ENCODE results near the gene KIFC1.
A peak's percentile ranks its signal among the peaks of the same experiment; 100 is the strongest.

The KIFC1 gene

DNA sequence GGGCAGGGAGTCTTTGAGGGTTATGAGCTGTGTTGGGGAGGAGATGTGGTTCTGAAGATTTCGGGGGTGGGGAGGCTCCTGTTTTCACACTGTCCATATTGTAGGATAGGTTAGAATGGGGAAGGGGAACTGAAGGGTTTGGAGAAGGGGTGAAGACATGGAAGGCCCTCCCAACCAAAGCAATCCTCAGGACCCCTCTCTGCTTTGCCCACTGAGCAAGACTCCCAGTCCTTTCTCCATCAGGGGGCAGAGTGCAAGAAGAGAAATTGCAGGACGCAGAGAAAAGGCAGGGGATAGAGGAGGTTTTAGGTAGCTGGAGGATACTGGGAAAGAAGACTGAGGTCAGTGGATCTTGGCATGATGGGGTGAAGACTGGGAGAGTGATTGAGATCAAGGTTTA is 32.2 kb downstream of the KIFC1 start:
- Histone ChIP-seq H3K27me3 (ENCODE audit: insufficient read depth, low read length) (no peaks in the 10 kb centered on the region), H4K20me1 (ENCODE audit: insufficient read depth, low read length) (no peaks in the 10 kb centered on the region), H3K4me2 (ENCODE audit: low read length) (no peak overlapping the region), H3K79me2 (ENCODE audit: insufficient read depth, low read length) (no peaks in the 10 kb centered on the region), H3K4me3 (ENCODE audit: low read depth, low read length, poor library complexity, severe bottlenecking) (no peak overlapping the region), H3F3A (ENCODE audit: insufficient read depth, low read length) (no peaks in the 10 kb centered on the region), H2AFZ (ENCODE audit: low read length) (no peak overlapping the region), H3K9me3 (ENCODE audit: low read length) (no peaks in the 10 kb centered on the region), H3K4me1 (ENCODE audit: insufficient read depth, low read length, severe bottlenecking) (peaks cover 42% of the 10 kb centered on the region), H3K9me2 (ENCODE audit: low read depth, low read length) (no peaks in the 10 kb centered on the region), H3K36me3 (ENCODE audit: insufficient read depth, low read length) (no peaks in the 10 kb centered on the region), H3K9ac (ENCODE audit: low read length) (no peak overlapping the region), H3K27ac (ENCODE audit: low read depth, low read length, poor library complexity, severe bottlenecking) (no peak overlapping the region)
- no peak for TF ChIP-seq CTCF (IDR thresholded peaks at IDR 0.05; ENCODE audit: low read length)
- TF ChIP-seq EZH2 (IDR thresholded peaks at IDR 0.05; ENCODE audit: borderline replicate concordance, low read length), result no peak

DNA sequence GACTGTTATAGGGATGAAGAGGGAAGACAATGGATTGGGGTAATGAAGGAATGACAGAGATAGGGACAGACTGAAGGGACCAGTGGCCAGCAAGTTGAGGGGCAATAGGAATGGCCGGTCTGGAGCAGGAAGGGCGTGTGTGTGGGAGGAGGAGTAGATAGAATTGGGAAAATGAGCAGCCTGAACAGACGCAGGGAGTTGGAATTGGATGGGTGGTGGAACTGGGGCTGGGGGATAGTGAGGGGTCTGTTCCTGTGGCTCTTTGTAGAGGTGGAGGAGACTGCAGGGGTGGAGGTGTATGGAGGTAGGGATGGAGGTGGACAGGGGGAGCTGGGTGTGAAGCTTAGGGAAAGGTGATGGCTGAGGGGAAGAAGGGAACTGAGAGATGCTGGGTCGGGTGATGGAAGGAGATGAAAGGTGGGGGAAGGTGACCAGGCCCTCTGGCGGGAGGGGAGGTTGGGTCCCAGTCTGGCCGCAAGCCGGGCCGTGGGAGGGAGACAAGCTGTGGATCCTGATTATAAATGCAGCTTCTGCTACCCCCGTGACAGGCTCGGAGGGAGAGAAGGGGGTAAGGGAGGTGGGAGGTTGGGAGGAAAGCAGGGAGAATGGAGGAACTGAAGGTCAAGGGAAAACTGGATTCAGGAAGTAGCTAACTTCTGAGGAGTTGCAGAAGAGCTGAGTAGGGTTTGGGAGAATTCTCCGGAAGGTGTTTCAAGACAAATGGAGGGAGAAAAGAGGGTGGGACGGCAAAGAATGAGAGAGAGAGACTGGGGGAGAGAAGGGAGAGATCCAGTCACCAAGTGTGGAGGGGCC is 33.4 kb downstream of the KIFC1 start:
- no peak overlapping the region for H2AFZ ChIP-seq (ENCODE audit: low read length)
- peak overlapping the region; percentile 70 for H3K4me2 ChIP-seq (ENCODE audit: low read length)
- no peaks in the 10 kb centered on the region for H4K20me1 ChIP-seq (ENCODE audit: insufficient read depth, low read length)
- no peaks in the 10 kb centered on the region for H3K9me2 ChIP-seq (ENCODE audit: low read depth, low read length)
- H3K4me1 ChIP-seq (ENCODE audit: insufficient read depth, low read length, severe bottlenecking), result peaks cover 45% of the 10 kb centered on the region
- H3K27me3 ChIP-seq (ENCODE audit: insufficient read depth, low read length), result no peaks in the 10 kb centered on the region
- H3K27ac ChIP-seq (ENCODE audit: low read depth, low read length, poor library complexity, severe bottlenecking), result no peak overlapping the region
- no peaks in the 10 kb centered on the region for H3K36me3 ChIP-seq (ENCODE audit: insufficient read depth, low read length)
- H3F3A ChIP-seq (ENCODE audit: insufficient read depth, low read length), result 0 out of 2 replicates have a peak, but pooled peaks cover 5% of the 10 kb centered on the region
- no peaks in the 10 kb centered on the region for H3K9me3 ChIP-seq (ENCODE audit: low read length)
- peak overlapping the region; percentile 60 for H3K4me3 ChIP-seq (ENCODE audit: low read depth, low read length, poor library complexity, severe bottlenecking)
- TF ChIP-seq EZH2 (IDR thresholded peaks at IDR 0.05; ENCODE audit: borderline replicate concordance, low read length) (no peak), CTCF (IDR thresholded peaks at IDR 0.05; ENCODE audit: low read length) (no peak)
- H3K79me2 ChIP-seq (ENCODE audit: insufficient read depth, low read length), result no peaks in the 10 kb centered on the region
- peak overlapping the region; percentile 61 for H3K9ac ChIP-seq (ENCODE audit: low read length)

DNA sequence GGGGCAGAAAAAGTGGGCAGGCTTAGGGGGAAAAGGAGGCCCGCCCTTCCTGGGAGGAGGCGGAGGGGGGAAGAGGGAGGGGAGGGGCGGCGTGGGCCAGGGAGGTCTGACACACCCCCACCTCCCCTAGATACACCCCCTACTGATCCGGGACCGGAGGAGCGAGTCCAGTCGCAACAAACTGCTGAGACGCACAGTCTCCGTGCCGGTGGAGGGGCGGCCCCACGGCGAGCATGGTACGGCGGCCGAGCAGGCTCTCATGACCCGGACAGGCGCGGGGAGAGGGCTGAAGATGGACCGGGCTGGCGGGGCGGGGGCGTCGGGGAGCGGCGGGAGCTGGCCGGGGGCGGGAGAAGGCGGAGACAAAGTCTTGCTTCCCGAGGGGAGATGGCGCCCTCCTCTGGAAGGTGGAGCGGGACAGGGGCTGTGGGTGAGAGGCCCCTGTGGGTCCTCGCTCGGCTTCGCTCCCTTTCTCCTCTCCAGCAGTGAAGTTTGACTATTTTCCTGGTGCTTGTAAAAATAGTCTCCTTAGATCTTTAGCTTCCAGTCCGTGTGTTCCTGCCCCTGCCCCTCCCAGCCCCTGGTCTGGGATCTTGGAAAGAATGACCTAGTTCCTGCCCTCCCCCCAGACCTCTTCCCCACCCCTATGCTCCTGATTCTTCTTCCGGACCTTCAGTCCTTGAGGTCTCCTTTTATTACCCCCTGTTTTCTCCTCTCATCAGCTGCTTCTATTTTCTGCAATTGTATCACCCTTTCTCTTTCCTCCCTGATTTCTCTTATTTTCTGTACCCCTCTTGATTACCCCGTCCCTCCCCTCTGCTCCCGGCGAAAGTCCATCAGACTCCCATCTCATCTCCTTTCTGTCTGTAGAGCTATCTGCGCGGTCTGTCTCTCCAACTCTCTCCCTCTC is 34.3 kb downstream of the KIFC1 start:
- Histone ChIP-seq H3K36me3 (ENCODE audit: insufficient read depth, low read length) (no peaks in the 10 kb centered on the region), H3F3A (ENCODE audit: insufficient read depth, low read length) (0 out of 2 replicates have a peak, but pooled peaks cover 5% of the 10 kb centered on the region), H3K27ac (ENCODE audit: low read depth, low read length, poor library complexity, severe bottlenecking) (no peak overlapping the region), H3K4me3 (ENCODE audit: low read depth, low read length, poor library complexity, severe bottlenecking) (peak overlapping the region; percentile 60), H3K4me1 (ENCODE audit: insufficient read depth, low read length, severe bottlenecking) (peaks cover 53% of the 10 kb centered on the region), H3K9me2 (ENCODE audit: low read depth, low read length) (no peaks in the 10 kb centered on the region), H3K4me2 (ENCODE audit: low read length) (peak overlapping the region; percentile 70), H3K27me3 (ENCODE audit: insufficient read depth, low read length) (no peaks in the 10 kb centered on the region), H4K20me1 (ENCODE audit: insufficient read depth, low read length) (no peaks in the 10 kb centered on the region), H3K9ac (ENCODE audit: low read length) (peak overlapping the region; percentile 61), H3K9me3 (ENCODE audit: low read length) (no peaks in the 10 kb centered on the region), H2AFZ (ENCODE audit: low read length) (no peak overlapping the region), H3K79me2 (ENCODE audit: insufficient read depth, low read length) (no peaks in the 10 kb centered on the region)
- TF ChIP-seq EZH2 (IDR thresholded peaks at IDR 0.05; ENCODE audit: borderline replicate concordance, low read length), result no peak
- peak; percentile 54 for TF ChIP-seq CTCF (IDR thresholded peaks at IDR 0.05; ENCODE audit: low read length)
